Bone marrow (tissue), 2 donors: ENCODE results near the gene KRIT1.
A peak's percentile ranks its signal among the peaks of the same experiment; 100 is the strongest.
"Not testable (repeated sequence)": the region's sequence is repeated elsewhere in the genome, so short reads cannot be mapped to it uniquely, and the experiment has no call there.

ENCODE experiments used
- DNase-seq, 2 donors: peaks; one replicate each; lab custom pipeline; 2025; lab: John Stamatoyannopoulos, UW

Gene KRIT1

DNA sequence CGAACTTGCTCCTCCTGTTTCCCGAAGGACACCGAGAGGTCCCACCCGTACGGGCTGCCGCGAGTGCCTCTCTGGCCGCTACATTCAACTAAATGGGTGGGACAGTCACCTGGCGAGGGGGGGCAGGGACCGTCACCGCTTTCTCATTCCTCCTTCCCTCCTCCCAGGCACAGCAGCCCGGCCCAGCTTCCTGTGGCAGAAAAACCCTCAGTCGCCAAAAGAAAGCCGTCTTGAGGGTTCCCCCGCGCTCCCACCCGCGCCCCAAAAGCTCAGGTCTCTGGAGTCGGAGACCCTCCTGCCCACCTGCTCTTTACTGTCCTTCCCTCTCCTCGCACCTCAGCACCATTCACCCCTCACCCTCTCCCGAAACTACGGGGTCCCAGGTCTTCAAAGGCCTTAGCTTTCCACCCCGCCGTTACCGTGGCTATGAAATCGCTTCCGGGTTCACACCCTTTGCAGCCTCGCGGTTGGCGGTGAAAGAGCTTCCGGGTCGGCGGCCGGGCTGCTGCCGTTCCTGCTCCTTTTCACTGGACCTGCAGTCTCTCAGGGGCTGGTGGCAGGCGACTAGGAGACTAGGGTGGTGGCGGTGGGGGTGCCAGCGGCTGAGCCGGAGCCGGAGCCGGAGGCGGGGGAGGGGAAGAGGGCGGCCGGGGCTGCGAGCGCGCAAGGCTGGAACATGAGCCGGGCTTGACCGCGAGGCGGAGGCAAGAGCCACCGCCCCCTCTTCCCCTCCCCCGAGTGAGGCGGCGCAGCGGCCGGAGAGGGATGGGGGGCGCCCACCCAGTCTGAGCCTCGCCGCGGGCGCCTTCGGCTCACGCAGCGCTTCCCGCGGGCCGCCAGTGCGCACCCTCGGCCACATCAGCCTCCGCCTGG is at the start of gene KRIT1, which contains the start of gene ANKIB1:
TSS of gene KRIT1 (minus strand) at position 428 of the 873 bp plus-strand sequence. CDS start 3,779 bp downstream, outside the sequence.
TSS of gene ANKIB1 (plus strand) at position 488 of the 873 bp plus-strand sequence. CDS start 49,005 bp downstream, outside the sequence.
- peak; percentile 81 to 82 for DNase-seq

DNA sequence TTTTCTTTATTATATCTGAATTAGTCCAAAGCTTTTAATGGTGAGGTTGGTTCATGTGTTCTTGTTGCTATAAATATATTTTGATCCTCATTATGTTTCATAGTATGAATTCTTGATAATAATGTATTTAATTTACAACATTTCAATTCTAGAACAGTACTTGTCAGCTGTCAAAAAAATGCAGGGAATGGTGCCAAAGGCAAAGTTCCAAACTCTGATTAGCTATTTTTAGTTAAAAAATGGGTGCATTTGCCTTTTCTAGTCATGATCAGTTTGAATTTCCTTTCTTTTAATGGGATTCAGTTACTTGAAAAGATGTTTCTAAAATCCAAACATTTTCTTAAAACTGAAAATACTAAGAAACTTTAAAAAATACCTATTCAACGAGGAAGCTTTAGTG is 49.7 kb upstream of the KRIT1 start:
- no peak for DNase-seq

GRCh38 chr7:92293896-92294590 is 48.3 kb upstream of the KRIT1 start:
- DNase-seq, result peak in 1 of 2 donors; percentile 13

GRCh38 chr7:92292981-92293380 is 47.3 kb upstream of the KRIT1 start:
- DNase-seq, result no peak

DNA sequence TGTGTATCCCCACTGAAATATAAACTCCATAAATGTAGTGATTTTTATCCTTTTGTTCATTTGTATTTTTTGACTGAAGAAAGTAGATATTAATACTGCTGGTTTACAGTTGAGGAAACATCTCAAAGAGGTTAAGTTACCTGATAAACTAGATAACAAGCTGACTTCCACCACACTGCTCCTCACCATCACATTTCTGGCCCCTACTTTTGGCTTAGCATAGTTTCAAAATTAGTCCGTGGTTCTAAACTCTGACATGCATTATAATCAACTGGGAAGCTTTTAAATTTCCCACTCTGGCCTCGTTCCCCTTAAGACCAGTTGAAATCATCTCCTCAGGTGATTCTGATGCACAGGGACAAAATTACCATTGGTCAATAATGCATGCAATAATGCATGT is 43.6 kb upstream of the KRIT1 start:
- no peak for DNase-seq

GRCh38 chr7:92282930-92283329 is 37.2 kb upstream of the KRIT1 start:
- DNase-seq, result no peak

DNA sequence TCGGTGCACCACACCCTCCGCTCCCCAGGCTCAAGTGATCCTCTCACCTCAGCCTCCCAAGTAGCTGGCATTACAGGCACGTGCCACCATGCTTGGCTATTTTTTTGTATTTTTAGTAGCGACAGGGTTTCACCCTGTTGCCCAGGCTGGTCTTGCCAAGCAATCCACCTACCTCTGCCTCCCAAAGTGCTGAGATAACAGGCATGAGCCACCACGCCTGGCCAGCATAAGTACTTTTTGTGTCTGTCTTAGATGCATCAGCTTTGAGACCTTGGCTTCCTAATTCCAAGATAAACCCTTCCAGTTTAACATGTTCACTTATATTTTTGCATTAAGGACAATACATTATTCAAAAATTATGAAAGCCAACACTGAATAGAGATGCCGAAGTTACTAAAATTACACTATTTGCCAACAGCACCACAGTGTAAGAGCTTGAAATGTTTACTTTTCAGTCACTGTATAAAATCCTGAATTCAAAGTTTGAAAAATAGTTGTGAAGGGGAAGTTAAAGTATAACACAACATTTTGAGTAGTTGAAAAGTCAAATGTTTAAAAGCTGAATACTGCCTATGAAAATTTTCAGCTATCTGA is 36.6 kb upstream of the KRIT1 start:
- no peak for DNase-seq

DNA sequence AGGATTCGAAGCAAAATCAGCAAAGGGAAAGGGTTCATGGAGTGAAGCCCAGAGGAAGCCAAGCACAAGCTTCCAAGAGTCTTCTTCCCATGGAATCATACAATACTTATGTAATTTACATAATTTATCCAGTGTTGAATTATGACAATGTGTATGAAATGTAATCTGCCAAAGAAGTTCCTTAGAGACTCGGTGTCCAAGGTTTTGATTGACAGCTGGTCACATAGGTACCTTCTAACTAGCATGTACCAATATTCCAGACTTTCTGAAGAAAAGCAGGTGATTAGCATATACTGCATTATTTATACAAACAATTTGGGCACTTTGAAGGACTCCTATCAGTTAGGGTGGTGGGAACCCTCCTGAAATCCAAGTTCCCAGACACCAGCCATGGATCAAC is 35.3 kb upstream of the KRIT1 start:
- DNase-seq, result no peak

GRCh38 chr7:92279396-92280031 is 33.8 kb upstream of the KRIT1 start:
- DNase-seq, result no peak

DNA sequence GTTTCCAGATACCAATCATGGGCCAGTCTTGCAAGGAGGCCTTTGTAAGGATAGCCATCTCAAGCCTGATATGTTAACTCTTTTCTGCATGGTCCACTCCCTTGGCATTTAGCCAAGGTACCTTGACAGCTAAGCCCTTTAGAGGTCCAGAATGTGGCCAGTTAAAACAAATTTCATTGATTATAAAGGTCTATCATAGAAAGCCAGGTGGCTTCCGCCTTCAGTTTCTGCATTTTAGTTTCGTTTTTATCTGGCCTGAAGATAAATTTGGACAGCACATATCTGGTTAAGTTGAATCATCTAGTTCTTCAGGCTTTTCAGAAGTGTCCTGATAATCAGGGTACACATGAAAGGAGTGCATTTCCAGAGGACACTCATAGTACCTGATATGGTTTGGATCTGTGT is 30.7 kb upstream of the KRIT1 start:
- DNase-seq, result no peak

GRCh38 chr7:92275327-92275726 is 29.6 kb upstream of the KRIT1 start:
- DNase-seq, result no peak

DNA sequence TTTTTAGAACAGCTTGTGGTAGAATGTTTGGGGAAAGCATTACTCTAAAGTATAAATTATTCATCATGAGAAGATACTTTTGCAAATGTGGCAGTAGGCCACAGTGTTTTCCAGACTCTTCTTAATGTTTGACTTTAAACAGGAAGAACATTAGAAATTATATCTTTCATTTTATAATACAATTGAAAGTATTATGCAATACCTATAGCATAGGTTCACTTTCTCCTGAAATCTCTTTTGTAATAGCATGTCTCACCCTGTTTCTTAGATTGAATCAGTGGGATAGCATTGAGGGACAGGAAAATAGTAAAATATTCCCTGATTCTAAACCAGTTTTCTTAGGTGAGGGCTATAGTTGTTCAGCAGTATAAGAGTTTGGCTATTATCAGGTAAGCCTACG is 23.2 kb upstream of the KRIT1 start:
- no peak for DNase-seq

DNA sequence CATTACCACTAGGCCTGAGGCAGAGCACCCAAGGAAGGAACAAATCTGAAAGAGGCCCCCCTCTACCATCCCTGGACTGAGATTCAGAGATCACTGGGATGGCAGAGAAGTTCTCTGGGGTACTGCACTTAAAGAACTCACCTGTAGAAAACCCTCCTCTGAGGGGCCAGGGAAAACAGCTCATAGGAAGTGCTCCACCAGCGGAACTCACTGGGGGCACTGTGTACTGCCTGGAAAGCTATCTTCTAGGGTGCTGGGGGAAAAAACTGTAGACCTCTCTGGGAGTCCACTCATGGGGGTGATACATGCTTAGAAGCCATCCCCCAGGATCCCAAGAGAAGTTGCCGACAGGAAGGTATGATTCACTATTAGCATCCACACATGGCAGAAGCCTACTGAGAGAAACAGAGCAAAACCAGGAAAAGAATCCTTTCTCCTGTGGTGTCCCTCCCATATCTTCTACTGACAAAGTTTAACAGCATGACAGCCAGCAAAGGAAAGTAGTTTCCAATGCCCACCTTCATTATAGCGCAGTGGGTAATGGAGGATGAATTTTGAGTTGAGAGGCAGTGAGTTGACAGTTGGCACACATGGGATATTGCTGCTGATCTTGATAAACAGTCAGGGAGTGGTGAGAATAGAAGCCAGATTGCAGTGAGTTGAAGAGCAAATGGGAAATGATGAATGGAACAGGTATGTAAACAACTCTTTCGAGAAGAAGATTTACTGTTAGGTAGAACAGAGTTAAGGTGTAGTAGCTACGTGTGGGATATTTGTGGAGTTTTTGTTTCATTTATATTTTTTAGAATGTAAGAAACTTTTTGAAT is 20.9 kb upstream of the KRIT1 start:
- DNase-seq, result no peak

DNA sequence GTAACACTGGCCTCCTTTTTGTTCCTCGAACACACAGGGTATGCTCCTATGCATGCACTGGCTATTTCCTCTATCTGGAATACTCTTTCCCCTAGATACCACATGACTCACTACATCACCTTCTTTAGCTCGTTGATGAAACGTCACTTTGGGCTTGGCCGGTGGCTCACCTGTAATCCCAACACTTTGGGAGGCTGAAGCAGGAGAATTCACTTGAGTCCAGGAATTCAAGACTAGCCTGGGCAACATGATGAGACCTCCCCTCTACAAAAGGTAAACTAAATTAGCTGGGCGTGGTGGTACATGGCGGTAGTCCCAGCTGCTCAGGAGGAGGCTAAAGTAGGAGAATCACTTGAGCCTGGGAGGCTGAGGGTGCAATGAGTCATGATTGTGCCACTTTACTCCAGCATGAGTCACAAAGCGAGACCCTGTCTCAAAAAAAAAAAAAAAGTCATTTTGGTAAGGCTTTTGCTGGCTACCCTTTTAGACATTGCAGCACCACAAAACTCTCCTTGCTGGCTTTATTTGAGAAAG is 14.6 kb upstream of the KRIT1 start:
- no peak for DNase-seq

DNA sequence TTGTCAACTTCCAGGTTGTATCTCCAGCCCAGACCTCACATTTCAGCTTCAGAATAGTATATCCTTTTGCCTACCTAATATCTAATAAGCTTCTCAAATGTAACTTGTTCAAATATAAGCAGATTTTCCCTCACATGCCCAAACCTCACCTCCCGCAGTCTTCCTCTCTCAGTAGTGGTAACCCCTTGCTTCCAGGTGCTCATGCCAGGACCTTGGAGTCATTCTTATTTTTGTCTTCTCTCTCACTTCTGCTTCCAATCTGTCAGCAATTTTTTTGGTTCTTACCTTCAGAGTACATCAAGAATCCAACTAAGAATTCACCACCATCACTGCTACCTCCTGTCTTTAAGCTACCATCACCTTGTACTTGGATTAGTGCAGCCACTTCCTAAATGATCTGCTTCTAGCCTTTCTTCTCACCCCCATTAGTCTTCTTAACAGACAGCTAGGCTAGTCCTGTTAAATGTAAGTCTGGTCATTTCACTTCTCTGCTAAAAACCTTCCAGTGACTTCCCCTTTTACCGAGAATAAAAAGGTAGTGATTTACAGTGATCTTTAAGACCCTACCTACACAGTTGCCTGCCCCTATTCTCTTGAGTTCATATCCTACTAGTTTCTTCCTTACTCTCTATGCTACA is 14.0 kb upstream of the KRIT1 start:
- DNase-seq, result no peak

- DNase-seq, result no peak
Measured at GRCh38 chr7:92259062-92259461, 13.3 kb upstream of the KRIT1 start.

DNA sequence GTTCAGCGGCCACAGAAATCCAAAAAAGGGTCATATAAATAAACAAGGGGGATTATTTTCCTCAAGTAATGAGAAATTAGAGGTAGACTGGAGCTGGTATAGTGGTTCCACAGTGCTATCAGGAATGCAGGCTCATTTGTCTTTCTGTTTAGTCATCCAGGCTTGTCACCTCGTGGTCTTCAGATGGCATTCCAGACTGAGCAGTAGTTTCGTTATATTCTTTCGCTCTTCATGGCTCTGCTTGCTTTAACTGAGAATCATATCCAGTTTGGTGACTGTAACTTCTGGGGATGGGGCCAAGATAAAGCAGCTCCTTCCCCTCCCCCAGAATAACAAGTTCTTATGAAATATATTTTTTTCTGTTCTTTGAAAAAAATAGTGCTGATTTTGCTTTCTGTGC is 9.6 kb upstream of the KRIT1 start:
- no peak for DNase-seq

DNA sequence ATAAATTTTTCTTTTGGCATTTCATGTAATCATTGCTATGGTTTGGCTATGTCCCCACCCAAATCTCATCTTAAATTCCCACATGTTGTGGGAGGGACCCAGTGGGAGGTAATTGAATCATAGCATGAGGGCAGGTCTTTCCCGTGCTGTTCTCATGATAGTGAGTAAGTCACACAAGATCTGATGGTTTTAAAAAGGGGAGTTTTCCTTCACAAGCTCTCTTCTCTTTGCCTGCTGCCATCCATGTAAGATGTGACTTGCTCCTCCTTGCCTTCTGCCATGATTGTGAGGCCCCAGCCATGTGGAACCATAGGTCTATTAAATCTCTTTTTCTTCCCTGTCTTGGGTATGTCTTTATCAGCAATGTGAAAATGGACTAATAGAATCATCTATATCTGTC is 9.1 kb upstream of the KRIT1 start:
- not testable (repeated sequence) for DNase-seq

DNA sequence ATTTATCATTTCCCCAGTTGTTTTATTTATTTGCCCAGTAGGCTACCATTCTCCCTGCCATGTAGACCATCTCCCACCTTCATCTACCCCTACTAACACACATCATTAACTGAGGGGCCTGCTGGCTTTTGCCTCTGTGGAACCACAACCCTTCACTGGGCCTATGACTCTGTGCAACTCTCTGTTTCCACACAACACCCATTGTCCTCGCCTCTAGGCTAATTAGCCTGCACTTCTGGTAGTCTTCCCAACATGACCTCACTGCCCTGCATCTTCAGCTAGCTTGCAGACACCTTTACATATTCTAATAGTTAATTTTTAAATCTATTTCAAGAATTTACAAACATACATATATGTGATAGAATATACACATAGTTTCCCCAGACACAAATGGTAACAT is 7.5 kb upstream of the KRIT1 start:
- no peak for DNase-seq

DNA sequence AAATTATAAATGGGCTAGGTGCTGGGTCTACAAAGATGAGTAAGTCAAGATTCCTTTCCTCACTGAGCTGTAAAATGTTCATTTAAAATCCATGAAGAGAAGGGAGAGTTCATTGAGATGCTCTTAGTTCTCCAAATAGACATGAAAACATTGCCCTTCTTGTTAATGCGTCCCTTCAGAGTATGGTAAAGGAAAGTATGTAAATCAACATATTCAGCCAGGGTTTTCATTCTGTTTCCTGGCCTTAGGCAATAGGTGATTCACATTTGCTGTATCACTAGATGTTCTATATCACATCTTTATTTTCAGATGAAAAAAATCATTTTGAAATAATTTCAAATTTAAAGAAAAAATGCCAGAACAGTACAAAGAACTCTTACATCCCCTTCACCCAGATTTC is 5.5 kb upstream of the KRIT1 start:
- no peak for DNase-seq

GRCh38 chr7:92250603-92251002 is 4.9 kb upstream of the KRIT1 start:
- DNase-seq, result no peak
